B cell (primary cell): ENCODE measurements around the gene WDFY4.

Source experiments
- EZH2 ChIP-seq: IDR thresholded peaks from 2 replicates; pipeline ENCODE4 v1.6.1; 2012; ENCODE audit warnings: borderline replicate concordance, low read depth, mild to moderate bottlenecking, moderate library complexity, low read length; ENCODE audit not compliant: insufficient read depth, poor library complexity, severe bottlenecking
- TF ChIP-seq, protein P1 (sequence below): fragments of 200-600 bp; IDR thresholded peaks from one replicate; pipeline ENCODE4 v1.8.0; 2022; ENCODE audit warnings: antibody characterized with exemption, mild to moderate bottlenecking

DNA sequence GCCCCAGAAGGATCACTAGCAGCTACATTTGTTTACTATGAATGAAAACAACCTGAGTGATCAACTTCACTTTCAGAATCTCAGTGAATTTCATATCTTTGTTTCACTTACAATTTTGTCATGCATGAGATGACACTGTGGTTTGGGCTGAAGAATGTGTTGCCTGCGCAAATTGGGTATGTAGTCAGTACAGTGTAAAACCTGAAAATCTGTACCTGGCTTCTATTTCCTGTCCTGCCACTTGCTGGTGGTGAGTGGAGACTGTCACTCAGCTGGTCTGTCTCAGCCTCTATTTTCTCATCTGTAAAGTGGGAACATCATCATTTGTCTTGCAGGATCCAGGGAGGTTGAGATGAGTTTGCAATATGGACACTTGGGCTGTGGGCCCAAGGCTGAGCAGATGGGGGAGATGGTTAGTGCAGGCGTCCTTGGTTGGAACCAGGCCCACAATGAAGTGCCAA, 118.0 kb downstream of the WDFY4 start:
- TF ChIP-seq, protein P1, sequence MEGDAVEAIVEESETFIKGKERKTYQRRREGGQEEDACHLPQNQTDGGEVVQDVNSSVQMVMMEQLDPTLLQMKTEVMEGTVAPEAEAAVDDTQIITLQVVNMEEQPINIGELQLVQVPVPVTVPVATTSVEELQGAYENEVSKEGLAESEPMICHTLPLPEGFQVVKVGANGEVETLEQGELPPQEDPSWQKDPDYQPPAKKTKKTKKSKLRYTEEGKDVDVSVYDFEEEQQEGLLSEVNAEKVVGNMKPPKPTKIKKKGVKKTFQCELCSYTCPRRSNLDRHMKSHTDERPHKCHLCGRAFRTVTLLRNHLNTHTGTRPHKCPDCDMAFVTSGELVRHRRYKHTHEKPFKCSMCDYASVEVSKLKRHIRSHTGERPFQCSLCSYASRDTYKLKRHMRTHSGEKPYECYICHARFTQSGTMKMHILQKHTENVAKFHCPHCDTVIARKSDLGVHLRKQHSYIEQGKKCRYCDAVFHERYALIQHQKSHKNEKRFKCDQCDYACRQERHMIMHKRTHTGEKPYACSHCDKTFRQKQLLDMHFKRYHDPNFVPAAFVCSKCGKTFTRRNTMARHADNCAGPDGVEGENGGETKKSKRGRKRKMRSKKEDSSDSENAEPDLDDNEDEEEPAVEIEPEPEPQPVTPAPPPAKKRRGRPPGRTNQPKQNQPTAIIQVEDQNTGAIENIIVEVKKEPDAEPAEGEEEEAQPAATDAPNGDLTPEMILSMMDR = no peak
- no peak for TF ChIP-seq EZH2
